ENCODE data around the gene ACAP3.

GRCh38 chr1:1245178-1245816 lies 62.4 kb downstream of the ACAP3 start:
- TF ChIP-seq POLR2A (IDR thresholded peaks at IDR 0.05) (no peak), POLR2AphosphoS5 (IDR thresholded peaks at IDR 0.05) (no peak), EP300 (IDR thresholded peaks at IDR 0.05) (no peak)
- TF ChIP-seq, protein P1, sequence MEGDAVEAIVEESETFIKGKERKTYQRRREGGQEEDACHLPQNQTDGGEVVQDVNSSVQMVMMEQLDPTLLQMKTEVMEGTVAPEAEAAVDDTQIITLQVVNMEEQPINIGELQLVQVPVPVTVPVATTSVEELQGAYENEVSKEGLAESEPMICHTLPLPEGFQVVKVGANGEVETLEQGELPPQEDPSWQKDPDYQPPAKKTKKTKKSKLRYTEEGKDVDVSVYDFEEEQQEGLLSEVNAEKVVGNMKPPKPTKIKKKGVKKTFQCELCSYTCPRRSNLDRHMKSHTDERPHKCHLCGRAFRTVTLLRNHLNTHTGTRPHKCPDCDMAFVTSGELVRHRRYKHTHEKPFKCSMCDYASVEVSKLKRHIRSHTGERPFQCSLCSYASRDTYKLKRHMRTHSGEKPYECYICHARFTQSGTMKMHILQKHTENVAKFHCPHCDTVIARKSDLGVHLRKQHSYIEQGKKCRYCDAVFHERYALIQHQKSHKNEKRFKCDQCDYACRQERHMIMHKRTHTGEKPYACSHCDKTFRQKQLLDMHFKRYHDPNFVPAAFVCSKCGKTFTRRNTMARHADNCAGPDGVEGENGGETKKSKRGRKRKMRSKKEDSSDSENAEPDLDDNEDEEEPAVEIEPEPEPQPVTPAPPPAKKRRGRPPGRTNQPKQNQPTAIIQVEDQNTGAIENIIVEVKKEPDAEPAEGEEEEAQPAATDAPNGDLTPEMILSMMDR (IDR thresholded peaks at IDR 0.05): no peak

Data from sigmoid colon (tissue), 4 donors.